GM21717 (cell line): ENCODE results near the gene TFR2.

Experiments used
- ATAC-seq: cut with Tn5 transposase; IDR thresholded peaks from one replicate; pipeline ENCODE4 v1.9.1; 2021; ENCODE audit warnings: mild to moderate bottlenecking, moderate library complexity; ENCODE audit not compliant: unreplicated experiment

TFR2 gene

DNA sequence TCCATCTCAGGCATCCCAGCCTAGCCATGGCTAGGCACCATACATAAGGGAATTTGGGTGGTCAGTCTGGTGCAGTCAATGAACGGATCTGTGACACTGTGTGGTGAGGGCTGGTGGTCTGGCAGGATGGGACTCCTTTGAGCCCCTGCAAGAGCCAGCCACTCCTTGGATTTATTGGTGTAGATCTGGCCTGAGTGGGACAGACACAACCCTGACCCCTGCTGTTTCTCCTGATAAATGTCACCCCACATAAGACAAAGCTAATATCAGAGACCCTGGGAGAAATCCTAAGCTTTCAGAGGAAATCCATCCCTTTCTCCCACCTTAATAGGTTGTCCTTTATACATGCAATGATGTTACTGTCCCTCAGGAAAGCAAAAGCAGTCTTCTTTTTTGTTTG lies 52.9 kb downstream of the TFR2 start:
- no peak for ATAC-seq

DNA sequence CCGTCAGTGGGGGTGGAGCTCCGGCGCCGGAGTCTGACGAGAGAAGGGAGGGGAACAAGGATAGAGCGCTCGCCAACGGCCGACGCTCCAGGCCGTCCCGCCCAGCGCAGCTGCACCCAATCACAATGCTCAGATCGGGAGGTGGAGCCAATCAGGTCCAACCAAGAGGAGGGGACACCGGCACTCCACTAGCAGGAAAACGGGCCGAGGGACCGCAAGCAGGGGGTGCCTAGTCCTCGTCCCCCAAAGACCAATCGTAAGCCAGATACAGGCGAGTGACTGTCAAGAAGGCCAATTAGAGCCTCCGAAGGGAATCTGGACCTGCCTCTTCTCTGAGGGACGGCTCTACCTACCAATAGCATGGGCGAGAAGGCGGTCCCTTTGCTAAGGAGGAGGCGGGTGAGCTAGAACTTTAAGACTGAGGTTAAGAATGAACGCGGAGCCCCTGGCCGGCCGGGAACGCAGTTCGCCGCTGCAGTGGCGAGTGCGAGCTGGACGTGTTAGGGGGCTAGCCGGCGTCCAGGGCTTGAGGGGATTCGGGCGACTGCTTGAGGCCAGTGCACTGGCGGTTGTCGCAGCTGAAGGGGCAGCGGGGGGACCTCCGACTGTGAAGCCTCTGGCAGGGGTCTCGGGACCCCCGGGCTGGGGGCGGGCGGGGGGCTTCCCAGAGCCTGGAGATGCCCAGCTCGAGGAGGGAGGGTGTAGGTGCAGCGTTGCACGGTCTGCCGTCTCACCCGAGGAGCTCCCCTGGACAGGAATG lies 54.9 kb downstream of the TFR2 start, which contains the start of gene FBXO24:
Gene FBXO24 (plus strand): TSS at position 63 of the 760 bp plus-strand sequence. CDS start 298 bp downstream, at position 361.
- ATAC-seq: peak; percentile 79

GRCh38 chr7:100585511-100586265 lies 55.7 kb downstream of the TFR2 start, which contains the start of gene LRCH4:
LRCH4 (minus strand) TSS chr7:100586129; CDS start chr7:100586100, 29 bp downstream.
- peak; percentile 25 for ATAC-seq

DNA sequence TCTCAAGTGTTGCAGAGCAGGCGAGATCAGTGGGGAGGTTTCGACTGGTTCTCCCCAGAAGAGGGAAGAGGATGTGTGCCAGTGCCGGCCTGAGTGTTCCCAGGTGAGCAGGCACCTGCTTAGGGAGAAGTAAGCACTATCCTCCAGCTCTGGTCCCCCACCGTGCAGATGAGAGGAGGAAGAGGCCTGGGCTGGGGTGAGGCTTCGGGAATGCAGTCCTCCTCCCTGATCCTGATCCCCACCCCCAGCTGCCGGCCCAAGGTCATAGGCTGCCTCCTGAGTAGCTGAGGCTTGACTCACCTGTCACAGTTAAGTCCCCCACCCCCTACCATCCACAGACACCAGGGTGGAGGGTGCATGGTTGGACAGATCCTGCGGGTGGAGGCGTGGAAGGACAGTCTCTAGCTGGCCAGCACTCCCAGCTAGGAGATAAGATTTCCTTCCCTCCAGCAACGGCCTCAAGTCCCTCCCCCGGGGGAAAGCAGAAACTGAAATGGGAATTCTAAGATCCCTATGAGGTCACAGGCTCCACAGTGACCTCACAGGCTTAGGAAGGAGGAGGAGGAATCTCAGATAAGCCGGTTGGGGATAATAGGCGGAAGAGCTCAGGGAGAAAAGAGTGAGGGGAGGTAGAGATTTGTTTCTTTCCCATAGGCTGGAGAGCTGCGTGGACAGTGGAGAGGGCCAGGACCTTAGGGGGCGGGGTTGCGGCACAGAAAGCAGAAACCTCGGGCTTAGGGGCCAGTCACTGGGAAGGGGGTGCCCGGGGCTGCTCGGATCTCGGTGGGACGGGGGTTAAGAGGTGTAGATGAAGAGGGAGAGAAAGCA lies 56.5 kb downstream of the TFR2 start:
- no peak for ATAC-seq

DNA sequence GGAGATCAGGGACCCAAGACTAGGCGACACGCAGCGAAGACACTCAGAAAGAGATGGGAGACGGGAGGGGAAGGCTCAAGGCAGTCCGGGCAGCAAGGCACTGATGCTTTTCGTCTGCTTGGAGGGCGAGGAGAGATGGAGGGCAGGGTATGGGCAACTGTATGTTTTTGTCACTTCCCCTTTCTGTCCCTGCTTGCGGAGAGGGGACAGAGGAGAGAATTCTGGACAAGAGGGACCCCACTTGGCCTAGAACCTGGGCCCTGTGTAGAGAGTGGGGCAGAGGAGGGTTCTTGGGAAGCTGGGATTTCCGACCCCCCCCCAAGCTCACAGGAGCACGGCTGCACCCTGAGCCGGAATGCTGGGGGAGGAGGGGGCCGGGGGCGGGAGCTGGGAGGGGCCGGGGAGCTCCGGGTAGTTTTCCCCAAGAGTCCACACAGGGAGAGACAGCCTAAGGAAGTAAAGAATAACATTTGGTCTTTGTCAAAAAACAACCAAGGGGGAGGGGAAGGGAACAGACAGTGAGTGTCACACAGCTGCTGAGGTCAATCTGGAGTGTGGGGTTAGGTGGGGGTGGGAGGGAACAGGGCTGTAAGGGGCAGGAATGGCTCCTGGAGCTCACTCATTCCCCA lies 57.2 kb downstream of the TFR2 start:
- no peak for ATAC-seq

DNA sequence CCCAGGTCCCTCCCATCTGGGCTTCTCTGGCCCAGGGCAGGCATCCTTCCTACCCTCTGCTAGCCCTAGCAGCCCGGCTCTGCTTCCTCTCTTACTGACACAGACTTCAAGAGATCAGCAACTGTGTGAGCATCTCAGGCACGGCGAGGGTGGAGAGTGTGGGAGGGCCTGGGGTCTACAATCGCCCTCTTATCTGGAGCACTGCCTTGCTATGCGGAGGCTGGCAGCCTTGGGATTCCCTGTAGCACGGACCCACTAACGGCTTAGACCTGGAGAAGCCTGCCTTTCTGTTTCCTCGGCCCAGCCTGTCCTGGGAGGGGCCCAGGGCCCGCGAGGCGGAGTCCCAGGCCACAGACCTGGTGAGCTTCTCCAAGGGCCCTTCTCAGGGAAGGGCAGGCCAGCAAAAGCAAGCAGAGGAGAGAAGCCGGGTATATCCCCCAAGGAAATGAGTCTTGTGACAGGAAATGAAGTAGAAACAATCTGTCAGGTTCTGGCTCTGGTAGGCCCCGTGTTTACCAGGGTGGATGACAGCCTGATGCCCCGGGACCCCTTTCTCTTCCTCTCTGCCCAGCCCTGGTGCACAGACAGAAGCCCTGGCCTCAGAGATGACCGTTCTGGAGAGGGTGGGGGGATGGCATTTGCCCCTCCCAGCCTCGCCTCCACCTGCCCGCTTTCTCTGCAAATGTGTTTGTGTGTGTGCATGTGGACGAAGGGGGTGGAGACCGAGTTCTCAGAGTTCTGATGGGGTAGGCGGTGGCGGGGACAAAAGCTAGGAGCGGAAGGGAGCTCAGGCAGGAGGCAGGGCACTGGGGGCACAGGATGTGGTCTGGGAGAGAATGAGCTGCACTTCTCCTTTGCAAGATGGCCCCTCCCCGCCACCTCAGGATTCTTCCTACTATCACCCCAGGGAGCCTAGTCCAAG lies 58.0 kb downstream of the TFR2 start:
- ATAC-seq: no peak

DNA sequence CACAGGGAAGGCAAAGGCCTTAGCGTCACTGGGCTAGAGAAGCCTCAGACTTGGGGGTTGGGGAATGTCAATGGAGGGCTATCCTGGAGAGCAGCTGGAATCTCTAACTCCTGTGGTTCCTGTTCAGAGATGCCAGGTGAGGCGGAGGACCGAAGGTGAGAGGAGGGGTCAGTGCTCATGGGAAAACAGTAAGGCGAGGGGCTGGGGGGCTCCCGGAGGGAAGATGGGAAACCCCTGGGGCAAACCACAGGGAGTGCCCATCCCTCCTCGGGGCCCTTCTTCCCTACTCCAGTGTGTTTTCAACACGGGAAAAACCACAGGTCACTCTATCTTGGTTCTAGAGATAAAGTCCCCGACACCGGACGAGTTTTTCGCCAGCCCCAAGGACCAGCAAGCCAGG lies 58.7 kb downstream of the TFR2 start:
- ATAC-seq: no peak

DNA sequence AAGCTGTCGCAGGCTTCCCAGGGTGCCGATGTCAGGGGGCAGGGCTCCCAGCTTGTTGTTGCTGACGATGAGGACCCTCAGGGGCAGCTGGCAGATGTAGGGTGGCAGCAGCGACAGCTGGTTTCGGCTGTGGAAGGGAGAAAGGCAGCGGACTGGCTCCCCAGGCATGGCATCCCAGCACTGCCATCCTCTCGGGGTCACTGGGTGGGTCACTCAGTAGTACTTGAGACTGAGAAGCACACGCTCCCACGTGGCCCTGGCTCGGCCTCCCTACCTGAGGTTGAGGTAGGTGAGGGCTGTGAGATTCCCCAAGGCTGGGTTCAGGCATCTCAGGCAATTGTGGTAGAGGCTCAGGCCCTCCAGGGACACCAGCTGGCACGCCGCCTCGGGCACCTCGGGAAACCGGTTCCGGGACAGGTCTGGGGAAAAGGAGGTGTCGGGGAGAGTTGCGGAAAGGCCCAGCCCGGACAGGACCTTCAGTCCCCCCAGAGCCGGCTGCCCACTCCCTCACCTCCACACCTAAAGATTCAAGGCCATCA lies 59.2 kb downstream of the TFR2 start:
- no peak for ATAC-seq

GRCh38 chr7:100580466-100581283 lies 60.7 kb downstream of the TFR2 start:
- ATAC-seq: no peak

GRCh38 chr7:100578246-100579183 lies 62.8 kb downstream of the TFR2 start:
- ATAC-seq: no peak

GRCh38 chr7:100577507-100577906 lies 63.8 kb downstream of the TFR2 start:
- ATAC-seq: no peak

GRCh38 chr7:100577103-100577502 lies 64.2 kb downstream of the TFR2 start:
- ATAC-seq: no peak

DNA sequence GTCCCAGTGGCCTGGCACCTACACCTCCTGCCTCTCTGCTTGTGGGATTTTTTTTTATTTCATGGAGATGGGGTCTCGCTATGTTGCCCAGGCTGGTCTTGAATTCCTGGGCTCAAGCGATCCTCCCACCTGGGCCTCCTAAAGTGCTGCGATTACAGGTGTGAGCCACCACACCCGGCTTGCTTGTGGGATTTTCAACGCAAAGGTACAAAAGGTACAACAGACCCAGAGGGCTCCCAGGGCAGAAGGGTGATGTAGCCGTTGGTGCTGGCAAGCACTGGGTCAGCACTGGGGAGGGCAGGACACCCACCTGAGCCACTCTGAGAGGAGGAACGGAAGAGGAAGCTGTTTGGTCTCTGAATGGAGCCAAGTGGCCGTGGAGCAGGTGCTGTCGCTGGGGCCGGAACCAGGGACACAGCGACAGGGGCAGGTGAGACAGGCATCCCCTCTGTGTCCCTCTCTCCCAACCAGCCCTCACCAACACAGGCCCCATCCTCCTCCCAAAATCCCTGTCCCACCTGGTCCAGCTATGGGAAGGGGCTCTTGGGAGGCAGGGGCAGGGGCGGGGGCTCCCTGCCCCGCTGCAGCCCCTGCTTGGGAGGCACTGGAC lies 64.9 kb downstream of the TFR2 start:
- ATAC-seq: no peak

GRCh38 chr7:100575746-100576383 lies 65.5 kb downstream of the TFR2 start:
- no peak for ATAC-seq

DNA sequence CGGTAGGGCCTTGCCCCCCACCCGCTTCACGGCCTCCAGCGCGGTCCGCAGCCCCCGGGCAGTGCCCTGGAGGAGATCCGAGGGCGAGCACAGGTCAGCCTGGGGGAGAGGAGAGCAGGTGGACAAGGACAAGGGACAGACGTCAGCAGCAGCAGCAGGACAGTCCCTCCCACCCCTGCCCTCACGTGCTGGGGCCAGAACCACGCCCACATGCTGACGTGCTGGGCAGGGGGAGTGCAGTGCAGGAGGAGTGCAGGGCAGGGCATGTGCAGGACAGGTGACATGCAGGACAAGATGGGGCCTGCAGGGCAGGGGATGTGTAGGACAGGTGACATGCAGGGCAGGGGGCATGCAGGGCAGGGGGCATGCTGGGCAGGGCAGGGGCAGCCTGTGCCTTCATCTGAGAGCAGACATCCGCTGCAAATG lies 66.1 kb downstream of the TFR2 start:
- no peak for ATAC-seq

- ATAC-seq: no peak
Measured at GRCh38 chr7:100574362-100575205, 66.8 kb downstream of the TFR2 start.
